Colonic mucosa (tissue), 4 donors: ENCODE data around the gene LARP1. TPM values are rescaled to one million over a fixed set of nuclear protein-coding genes. Genes with fewer than 3 reads are reported as not detected.

ENCODE experiments used
- DNase-seq: peaks from one replicate; pipeline ENCODE4 v3.0.0-alpha.2; 2020
- H3K27ac ChIP-seq: fragments of 200-600 bp; one replicate; pipeline ENCODE4 v1.8.0; 2021
- H3K27me3 ChIP-seq: fragments of 200-600 bp; one replicate; pipeline ENCODE4 v1.8.0; 2021
- H3K36me3 ChIP-seq: fragments of 200-600 bp; one replicate; pipeline ENCODE4 v1.8.0; 2021
- H3K4me1 ChIP-seq: fragments of 200-600 bp; one replicate; pipeline ENCODE4 v1.8.0; 2021; ENCODE audit warnings: mild to moderate bottlenecking
- H3K4me3 ChIP-seq: fragments of 200-600 bp; one replicate; pipeline ENCODE4 v1.8.0; 2021
- H3K9ac ChIP-seq, 2 donors: one replicate each; pipeline ENCODE4 v1.7.0; 2013; ENCODE audit warnings: control low read depth in 2 of 2, low read depth in 2 of 2, low read length in 2 of 2
- H3K9me3 ChIP-seq: fragments of 200-600 bp; one replicate; pipeline ENCODE4 v1.8.0; 2021
- CTCF ChIP-seq: fragments of 200-600 bp; IDR thresholded peaks from one replicate; pipeline ENCODE4 v1.8.0; 2022; ENCODE audit warnings: antibody characterized with exemption, mild to moderate bottlenecking
- intact Hi-C: fragments of 100-400 bp; cut with DNase I; formaldehyde crosslinking; loops from one replicate; pipeline ENCODE4 v1.14.1; 2022
- total RNA-seq, 2 donors: library from RNA; stranded (reverse); fragmentation: NEBNext Ultra II Directional in 1 of 2; extraction: Animal tissue kit (Norgen Biotek cat#: 25700) in 1 of 2; gene quantifications; one replicate each; pipeline ENCODE4 v1.2.1, GENCODE V29; 2021
- donor health status: healthy.
- donor health status: DM: no; HTN: no; CAD: no.
- donor health status: DM: no; HTN: no; CAD: no.

LARP1 gene
- total RNA-seq, 2 donors from 2014 or later, result 116 to 201 TPM

- Histone ChIP-seq H3K4me3 (no peak overlapping the region), H3K27ac (no peak overlapping the region), H3K9ac (no peak overlapping the region), H3K27me3 (no peaks in the 10 kb centered on the region), H3K4me1 (no peaks in the 10 kb centered on the region), H3K36me3 (peaks cover 10% of the 10 kb centered on the region), H3K9me3 (no peaks in the 10 kb centered on the region)
- peak; percentile 59 for DNase-seq
- peak; percentile 86 for TF ChIP-seq CTCF
- intact Hi-C loops, result loop anchor here (2.0 kb wide), 1 partner anchor 161 kb away; no protein-coding TSS in a partner anchor
Measured at GRCh38 chr5:154811653-154812465, 56.7 kb downstream of the LARP1 start.

GRCh38 chr5:154813158-154813557 lies 58.0 kb downstream of the LARP1 start:
- Histone ChIP-seq H3K27ac (no peak overlapping the region), H3K9me3 (no peaks in the 10 kb centered on the region), H3K9ac (no peak overlapping the region), H3K27me3 (no peaks in the 10 kb centered on the region), H3K36me3 (peaks cover 9% of the 10 kb centered on the region), H3K4me3 (no peak overlapping the region), H3K4me1 (no peaks in the 10 kb centered on the region)
- TF ChIP-seq CTCF, result no peak
- DNase-seq, result no peak
- intact Hi-C loops, result loop anchor here (2.0 kb wide), 1 partner anchor 162 kb away; no protein-coding TSS in a partner anchor

GRCh38 chr5:154813736-154814135 lies 58.6 kb downstream of the LARP1 start:
- Histone ChIP-seq H3K27me3 (no peaks in the 10 kb centered on the region), H3K4me1 (no peaks in the 10 kb centered on the region), H3K9me3 (no peaks in the 10 kb centered on the region), H3K36me3 (peaks cover 5% of the 10 kb centered on the region), H3K4me3 (no peak overlapping the region), H3K9ac (no peak overlapping the region), H3K27ac (no peak overlapping the region)
- intact Hi-C loops, result loop anchor here (2.0 kb wide), 1 partner anchor 163 kb away; no protein-coding TSS in a partner anchor
- no peak for TF ChIP-seq CTCF
- DNase-seq, result no peak

GRCh38 chr5:154815025-154815424 lies 59.8 kb downstream of the LARP1 start:
- no peak overlapping the region for H3K9ac ChIP-seq
- DNase-seq, result no peak
- H3K9me3 ChIP-seq, result no peaks in the 10 kb centered on the region
- no peak for TF ChIP-seq CTCF
- H3K27ac ChIP-seq, result no peak overlapping the region
- H3K4me3 ChIP-seq, result no peak overlapping the region
- intact Hi-C loops, result no loop called here
- H3K4me1 ChIP-seq, result no peaks in the 10 kb centered on the region
- no peaks in the 10 kb centered on the region for H3K27me3 ChIP-seq
- H3K36me3 ChIP-seq, result peaks cover 5% of the 10 kb centered on the region

GRCh38 chr5:154815684-154816247 lies 60.6 kb downstream of the LARP1 start:
- Histone ChIP-seq H3K4me1 (no peaks in the 10 kb centered on the region), H3K27me3 (no peaks in the 10 kb centered on the region), H3K4me3 (no peak overlapping the region), H3K27ac (no peak overlapping the region), H3K36me3 (peaks cover 5% of the 10 kb centered on the region), H3K9ac (no peak overlapping the region), H3K9me3 (no peaks in the 10 kb centered on the region)
- no peak for DNase-seq
- TF ChIP-seq CTCF, result no peak
- intact Hi-C loops, result no loop called here
